Measurements from ENCODE around the gene KCNK5.

Gene KCNK5

GRCh38 chr6:39233333-39233732 is 4.1 kb upstream of the KCNK5 start:
- Histone ChIP-seq H3K9ac (no peak overlapping the region), H3K79me2 (no peaks in the 10 kb centered on the region), H3K4me2 (ENCODE audit: low read length) (no peak overlapping the region), H3K9me3 (ENCODE audit: control insufficient read depth, low read length) (no peaks in the 10 kb centered on the region), H3K27me3 (ENCODE audit: control insufficient read depth, insufficient read depth, low read length) (no peaks in the 10 kb centered on the region), H3K27ac (no peak overlapping the region), H3K36me3 (ENCODE audit: control insufficient read depth, insufficient read depth, low read length) (no peaks in the 10 kb centered on the region), H3K4me3 (ENCODE audit: low read depth, low read length) (no peak overlapping the region), H2AFZ (no peak overlapping the region), H3K4me1 (no peaks in the 10 kb centered on the region)
- TF ChIP-seq, protein P1, sequence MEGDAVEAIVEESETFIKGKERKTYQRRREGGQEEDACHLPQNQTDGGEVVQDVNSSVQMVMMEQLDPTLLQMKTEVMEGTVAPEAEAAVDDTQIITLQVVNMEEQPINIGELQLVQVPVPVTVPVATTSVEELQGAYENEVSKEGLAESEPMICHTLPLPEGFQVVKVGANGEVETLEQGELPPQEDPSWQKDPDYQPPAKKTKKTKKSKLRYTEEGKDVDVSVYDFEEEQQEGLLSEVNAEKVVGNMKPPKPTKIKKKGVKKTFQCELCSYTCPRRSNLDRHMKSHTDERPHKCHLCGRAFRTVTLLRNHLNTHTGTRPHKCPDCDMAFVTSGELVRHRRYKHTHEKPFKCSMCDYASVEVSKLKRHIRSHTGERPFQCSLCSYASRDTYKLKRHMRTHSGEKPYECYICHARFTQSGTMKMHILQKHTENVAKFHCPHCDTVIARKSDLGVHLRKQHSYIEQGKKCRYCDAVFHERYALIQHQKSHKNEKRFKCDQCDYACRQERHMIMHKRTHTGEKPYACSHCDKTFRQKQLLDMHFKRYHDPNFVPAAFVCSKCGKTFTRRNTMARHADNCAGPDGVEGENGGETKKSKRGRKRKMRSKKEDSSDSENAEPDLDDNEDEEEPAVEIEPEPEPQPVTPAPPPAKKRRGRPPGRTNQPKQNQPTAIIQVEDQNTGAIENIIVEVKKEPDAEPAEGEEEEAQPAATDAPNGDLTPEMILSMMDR (IDR thresholded peaks at IDR 0.05), result no peak

DNA sequence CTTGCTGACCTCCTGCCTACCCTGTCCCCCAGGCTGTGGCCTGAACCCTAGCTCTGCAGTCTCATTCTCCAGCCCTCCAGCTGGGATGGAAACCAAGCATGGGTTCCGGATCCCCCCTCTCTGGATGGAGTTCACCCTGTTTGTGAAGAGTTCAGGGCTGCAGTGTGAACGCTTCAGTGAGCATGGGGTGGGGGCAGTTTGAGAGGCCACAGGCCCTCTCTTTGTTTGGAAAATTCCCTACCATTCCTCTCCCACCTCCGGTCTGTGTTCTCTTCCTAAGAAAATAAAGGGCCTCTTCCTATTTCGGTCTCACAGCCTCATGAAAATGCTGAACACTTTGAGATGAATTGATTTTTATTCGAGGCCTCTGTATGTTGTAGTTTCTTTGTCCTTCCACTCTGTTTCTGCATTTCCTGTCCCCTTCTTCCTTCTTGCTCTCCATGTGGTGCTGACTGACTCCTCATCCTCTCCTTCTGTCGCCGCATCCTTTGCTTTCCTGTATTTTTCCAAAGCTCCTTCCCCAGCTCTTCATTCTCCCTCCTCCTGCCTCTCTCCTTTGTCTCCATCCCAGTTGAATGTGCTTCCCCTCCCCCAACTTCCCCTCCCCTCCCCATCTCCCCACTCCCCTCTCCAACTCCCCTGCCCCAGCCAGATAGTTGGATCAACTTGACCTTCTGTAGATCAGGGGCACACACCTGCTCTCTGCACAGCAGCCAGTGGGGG is 2.4 kb upstream of the KCNK5 start:
- no peak overlapping the region for H3K27ac ChIP-seq
- H3K4me1 ChIP-seq, result no peaks in the 10 kb centered on the region
- no peak overlapping the region for H2AFZ ChIP-seq
- TF ChIP-seq, protein P1 (IDR thresholded peaks at IDR 0.05), result no peak
- no peaks in the 10 kb centered on the region for H3K36me3 ChIP-seq (ENCODE audit: control insufficient read depth, insufficient read depth, low read length)
- H3K4me2 ChIP-seq (ENCODE audit: low read length), result no peak overlapping the region
- no peak overlapping the region for H3K9ac ChIP-seq
- H3K4me3 ChIP-seq (ENCODE audit: low read depth, low read length), result no peak overlapping the region
- no peaks in the 10 kb centered on the region for H3K9me3 ChIP-seq (ENCODE audit: control insufficient read depth, low read length)
- no peaks in the 10 kb centered on the region for H3K79me2 ChIP-seq
- H3K27me3 ChIP-seq (ENCODE audit: control insufficient read depth, insufficient read depth, low read length), result no peaks in the 10 kb centered on the region

GRCh38 chr6:39230654-39231035 is 1.4 kb upstream of the KCNK5 start:
- Histone ChIP-seq H3K4me1 (no peaks in the 10 kb centered on the region), H3K9ac (no peak overlapping the region), H3K4me2 (ENCODE audit: low read length) (no peak overlapping the region), H2AFZ (no peak overlapping the region), H3K4me3 (ENCODE audit: low read depth, low read length) (no peak overlapping the region), H3K36me3 (ENCODE audit: control insufficient read depth, insufficient read depth, low read length) (no peaks in the 10 kb centered on the region), H3K27me3 (ENCODE audit: control insufficient read depth, insufficient read depth, low read length) (no peaks in the 10 kb centered on the region), H3K9me3 (ENCODE audit: control insufficient read depth, low read length) (no peaks in the 10 kb centered on the region), H3K27ac (no peak overlapping the region), H3K79me2 (no peaks in the 10 kb centered on the region)
- TF ChIP-seq, protein P1 (IDR thresholded peaks at IDR 0.05), result no peak

DNA sequence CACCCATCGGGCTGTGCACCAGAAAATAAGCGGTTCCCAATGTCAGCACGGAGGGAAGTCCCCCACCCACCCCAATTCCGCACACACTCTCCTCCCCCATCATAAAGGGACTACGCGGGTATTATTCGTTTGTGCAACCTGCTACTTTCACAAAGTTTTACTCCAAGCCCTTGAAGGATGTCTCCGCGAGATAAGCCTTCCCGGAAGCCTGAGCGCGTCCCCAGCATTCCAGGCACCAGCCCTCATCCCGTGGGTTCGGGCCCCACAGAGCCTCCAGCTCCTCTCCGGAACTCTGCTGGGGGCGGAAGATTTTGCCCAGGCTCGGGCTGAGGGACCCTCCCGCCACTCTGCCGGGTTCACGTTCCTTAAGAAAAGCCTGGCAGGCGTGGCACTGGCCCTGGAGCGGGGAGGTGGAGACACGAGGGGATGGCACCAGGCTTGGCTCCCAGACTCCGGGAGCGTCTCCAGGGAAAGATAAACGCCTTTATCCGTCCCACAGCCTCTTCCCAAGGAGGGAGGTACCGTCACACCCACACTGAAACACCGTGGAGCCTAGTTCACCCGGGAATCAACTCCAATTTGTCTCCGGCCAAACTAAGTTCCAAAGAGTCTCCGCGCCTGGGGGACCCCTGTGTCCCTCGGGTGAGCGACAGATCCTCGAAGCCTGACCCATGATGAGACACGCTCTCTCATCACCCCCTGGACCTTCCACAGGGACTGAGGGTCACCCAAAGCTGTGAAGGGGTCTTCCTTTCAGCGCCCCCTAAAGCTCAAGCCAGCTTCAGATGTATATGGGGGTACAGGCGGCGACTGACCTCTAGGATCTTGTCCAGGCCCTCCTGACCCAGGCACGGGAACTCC is 934 bp downstream of the KCNK5 start:
- Histone ChIP-seq H3K9me3 (ENCODE audit: control insufficient read depth, low read length) (no peaks in the 10 kb centered on the region), H3K27ac (no peak overlapping the region), H3K4me2 (ENCODE audit: low read length) (peak overlapping the region; percentile 67), H3K4me1 (no peaks in the 10 kb centered on the region), H2AFZ (peak overlapping the region; percentile 84), H3K79me2 (no peaks in the 10 kb centered on the region), H3K4me3 (ENCODE audit: low read depth, low read length) (peak overlapping the region; percentile 48), H3K9ac (no peak overlapping the region), H3K27me3 (ENCODE audit: control insufficient read depth, insufficient read depth, low read length) (no peaks in the 10 kb centered on the region), H3K36me3 (ENCODE audit: control insufficient read depth, insufficient read depth, low read length) (no peaks in the 10 kb centered on the region)
- TF ChIP-seq, protein P1 (IDR thresholded peaks at IDR 0.05), result no peak

Measured in parathyroid adenoma (tissue), 2 donors.